B cell (primary cell): ENCODE measurements around the gene YOD1. TPM values are rescaled to one million over a fixed set of nuclear protein-coding genes. Genes with fewer than 3 reads are reported as not detected.

Experiments used
- ATAC-seq: fragments of 200-7000 bp; cut with Tn5 transposase; one replicate; pipeline ENCODE4 v1.10.0; 2021; ENCODE audit warnings: low read depth, mild to moderate bottlenecking, moderate number of reproducible peaks, moderate library complexity
- CTCF ChIA-PET: fragments of 350-600 bp; sonication (Branson Sonifier 250); formaldehyde crosslinking; loops from one replicate; lab custom pipeline; 2021; ENCODE audit warnings: antibody characterized with exemption, inconsistent platforms; lab: Charles Lee
- POLR2A ChIA-PET: fragments of 350-600 bp; sonication (Branson Sonifier 250); formaldehyde crosslinking; loops from one replicate; lab custom pipeline; 2021; ENCODE audit warnings: antibody characterized with exemption; lab: Charles Lee
- DNase-seq: peaks from one replicate; pipeline ENCODE4 v3.0.0; 2013
- H2AFZ ChIP-seq: 2 replicates; pipeline ENCODE4 v1.6.1; 2012; ENCODE audit warnings: mild to moderate bottlenecking, low read depth, low read length; ENCODE audit not compliant: insufficient read depth, poor library complexity, severe bottlenecking
- H3K27ac ChIP-seq, 2 donors: 1 replicate in 1 of 2; 2 replicates in 1 of 2; pipeline ENCODE4 v1.5.1; 2012 to 2013; ENCODE audit warnings: low read length in 2 of 2, mild to moderate bottlenecking in 2 of 2, moderate library complexity in 1 of 2
- H3K27me3 ChIP-seq, 4 experiments: fragments of 200-600 bp in 1 of 4; sonication (generic) in 1 of 4; replicated peaks in 1 of 4; 1 replicate in 2 of 4; 2 replicates in 2 of 4; pipeline versions ENCODE4 v1.6.1 to v1.7.0; 2013 to 2016; ENCODE audit warnings: low read length in 3 of 4, mild to moderate bottlenecking in 2 of 4, mixed read lengths in 1 of 4, moderate library complexity in 1 of 4; ENCODE audit not compliant: insufficient read depth in 4 of 4, control insufficient read depth in 3 of 4; ENCODE audit errors: control extremely low read depth in 1 of 4
- H3K36me3 ChIP-seq, 2 experiments: replicated peaks in 1 of 2; 1 replicate in 1 of 2; 2 replicates in 1 of 2; pipeline versions ENCODE4 v1.6.1 to v1.7.1; 2013; ENCODE audit warnings: low read length in 1 of 2; ENCODE audit not compliant: insufficient read depth in 2 of 2, control insufficient read depth in 1 of 2; ENCODE audit errors: control extremely low read depth in 1 of 2, extremely low read depth in 1 of 2
- H3K4me1 ChIP-seq, 2 donors: fragments of 200-600 bp in 1 of 2; sonication (generic) in 1 of 2; 1 replicate in 1 of 2; 2 replicates in 1 of 2; pipeline versions ENCODE4 v1.5.1 to v1.6.1; 2013 to 2017; ENCODE audit warnings: low read length in 2 of 2; ENCODE audit not compliant: control insufficient read depth in 2 of 2, insufficient read depth in 2 of 2
- H3K4me2 ChIP-seq: replicated peaks from 2 replicates; pipeline ENCODE3; 2012; ENCODE audit warnings: mild to moderate bottlenecking, low read depth, low read length; ENCODE audit not compliant: poor library complexity, severe bottlenecking
- H3K4me3 ChIP-seq, 5 experiments: fragments of 200-600 bp in 1 of 5; sonication (generic) in 1 of 5; 1 replicate in 3 of 5; 2 replicates in 2 of 5; pipeline versions ENCODE4 v1.5.1 to v1.7.0; 2011 to 2016; ENCODE audit warnings: low read length in 4 of 5, mild to moderate bottlenecking in 4 of 5, low read depth in 2 of 5, control low read depth in 1 of 5, moderate library complexity in 1 of 5; ENCODE audit not compliant: insufficient read depth in 1 of 5; ENCODE audit errors: control extremely low read depth in 1 of 5, extremely low read depth in 1 of 5
- H3K79me2 ChIP-seq: fragments of 200-600 bp; sonication (generic); one replicate; pipeline ENCODE4 v1.6.0; 2016; ENCODE audit warnings: low read length; ENCODE audit not compliant: control insufficient read depth, insufficient read depth
- H3K9ac ChIP-seq: fragments of 200-600 bp; sonication (generic); 2 replicates; pipeline ENCODE4 v1.6.1; 2017; ENCODE audit warnings: mild to moderate bottlenecking, low read length, moderate library complexity
- H3K9me3 ChIP-seq, 3 donors: one replicate each; pipeline versions ENCODE4 v1.6.1 to v1.7.1; 2013; ENCODE audit warnings: low read length in 2 of 3; ENCODE audit not compliant: control insufficient read depth in 2 of 3, insufficient read depth in 1 of 3; ENCODE audit errors: control extremely low read depth in 1 of 3
- H4K20me1 ChIP-seq: 2 replicates; pipeline ENCODE4 v1.6.0; 2012; ENCODE audit warnings: mild to moderate bottlenecking, low read length; ENCODE audit not compliant: insufficient read depth, control insufficient read depth, poor library complexity, severe bottlenecking
- H3K27ac Mint-ChIP-seq: one replicate; pipeline ENCODE4 v1.8.0; 2021; ENCODE audit warnings: mixed read lengths
- H3K27me3 Mint-ChIP-seq: one replicate; pipeline ENCODE4 v1.8.0; 2021; ENCODE audit warnings: mixed read lengths
- H3K4me1 Mint-ChIP-seq: one replicate; pipeline ENCODE4 v1.8.0; 2021; ENCODE audit warnings: mixed read lengths
- H3K4me3 Mint-ChIP-seq: one replicate; pipeline ENCODE4 v1.8.0; 2021; ENCODE audit warnings: mixed read lengths
- H3K9me3 Mint-ChIP-seq: one replicate; pipeline ENCODE4 v1.8.0; 2022; ENCODE audit warnings: mixed read lengths; ENCODE audit not compliant: insufficient read depth
- EZH2 ChIP-seq: IDR thresholded peaks from 2 replicates; pipeline ENCODE4 v1.6.1; 2012; ENCODE audit warnings: borderline replicate concordance, low read depth, mild to moderate bottlenecking, moderate library complexity, low read length; ENCODE audit not compliant: insufficient read depth, poor library complexity, severe bottlenecking
- WGBS: methylation state at CpG from one replicate; pipeline ENCODE4 v1.1.5; 2013; ENCODE audit warnings: missing lambda C conversion rate; ENCODE audit not compliant: insufficient coverage; 5-methylcytosine and 5-hydroxymethylcytosine counted together
- intact Hi-C: fragments of 100-400 bp; cut with micrococcal nuclease; formaldehyde crosslinking; loops from one replicate; pipeline ENCODE4 v1.10.0; 2022
- polyA plus RNA-seq: library from polyadenylated mRNA; depleted of rRNA; stranded (reverse); fragments of >200 nt; gene quantifications from 2 replicates; pipeline ENCODE4 v1.2.3, GENCODE V29; 2012
- total RNA-seq, 2 donors: library from RNA; stranded (reverse); fragments of 120-200 nt in 1 of 2; gene quantifications; 1 replicate in 1 of 2; 2 replicates in 1 of 2; pipeline versions ENCODE4 v1.2.3 to v1.2.4, GENCODE V29; 2013 to 2022
- TF ChIP-seq, protein P1 (sequence below): fragments of 200-600 bp; IDR thresholded peaks from one replicate; pipeline ENCODE4 v1.8.0; 2022; ENCODE audit warnings: antibody characterized with exemption, mild to moderate bottlenecking

YOD1 gene
- total and polyA plus RNA-seq, 2 donors (not counting 1 experiment from before 2014, with no cell fraction given), result 2.3 to 9.4 TPM

DNA sequence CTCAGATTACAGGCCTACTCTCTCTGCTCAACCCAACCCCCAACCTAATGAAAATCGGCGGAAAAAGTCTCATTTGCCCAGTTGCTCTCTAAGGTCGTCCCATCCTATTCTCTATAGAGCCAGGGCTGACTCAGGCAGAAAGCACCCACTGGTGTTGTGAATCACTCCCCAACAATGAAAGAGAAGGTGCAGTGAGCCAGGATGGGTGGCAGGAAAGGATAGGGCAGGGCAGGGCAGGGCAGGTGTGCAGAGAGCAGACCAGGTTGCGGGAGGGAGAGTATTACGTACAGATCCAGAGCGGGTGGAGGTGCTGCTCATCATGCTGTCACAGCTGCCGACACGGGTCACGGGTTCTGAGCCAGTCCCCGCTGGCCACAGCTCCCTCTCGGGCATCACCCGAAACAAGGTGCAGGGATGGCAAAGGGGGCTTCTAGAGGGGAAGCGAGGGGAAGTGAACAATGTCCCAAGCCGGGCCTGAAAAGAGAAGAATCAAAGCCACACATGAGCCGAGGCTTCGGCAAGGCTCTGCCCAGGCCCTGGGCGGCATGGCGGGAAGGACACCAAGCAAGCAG is 23.7 kb downstream of the YOD1 start:
- ChIA-PET CTCF (no interaction called here), POLR2A (no interaction called here)
- H3K4me2 ChIP-seq, result no peak overlapping the region

DNA sequence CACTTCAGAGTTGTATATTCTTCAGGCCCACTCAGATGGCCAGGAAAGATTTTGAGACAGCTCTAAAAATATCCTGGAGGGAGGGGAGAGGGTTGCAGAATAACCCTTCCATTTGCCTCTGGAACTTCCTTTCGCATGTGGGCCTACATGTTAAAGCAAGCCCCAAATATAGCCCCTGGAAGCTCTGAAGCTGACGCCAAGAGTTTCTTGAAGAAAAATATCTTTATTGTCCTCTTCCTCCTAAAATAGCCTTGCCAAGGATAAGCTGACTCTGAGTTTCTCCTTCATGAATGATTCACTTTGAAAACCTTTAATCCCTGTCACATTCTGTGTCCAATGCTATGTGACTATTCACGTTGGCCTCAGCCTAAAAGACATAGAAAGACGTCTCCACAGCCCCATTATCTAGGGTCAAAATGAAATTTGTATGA is 24.9 kb downstream of the YOD1 start:
- DNase-seq, result no peak
- Histone ChIP-seq H3K9me3 (no peaks in the 10 kb centered on the region), H3K4me3 (no peak overlapping the region), H2AFZ (no peak overlapping the region), H3K9ac (no peak overlapping the region), H3K27ac (no peak overlapping the region), H3K36me3 (no peaks in the 10 kb centered on the region), H3K4me2 (no peak overlapping the region), H3K4me1 (no peaks in the 10 kb centered on the region), H3K27me3 (peaks cover 0 to 25% (median 15%) of the 10 kb centered on the region in 4 experiments), H3K79me2 (no peaks in the 10 kb centered on the region), H4K20me1 (no peaks in the 10 kb centered on the region)
- WGBS, result 80% methylated on average over 2 of the region's 4 CpGs
- peaks cover 40% of the 10 kb centered on the region for H3K27me3 Mint-ChIP-seq
- H3K9me3 Mint-ChIP-seq, result no peaks in the 10 kb centered on the region
- no peak overlapping the region for H3K27ac Mint-ChIP-seq
- POLR2A ChIA-PET, result no interaction called here
- TF ChIP-seq EZH2, result no peak
- TF ChIP-seq, protein P1, sequence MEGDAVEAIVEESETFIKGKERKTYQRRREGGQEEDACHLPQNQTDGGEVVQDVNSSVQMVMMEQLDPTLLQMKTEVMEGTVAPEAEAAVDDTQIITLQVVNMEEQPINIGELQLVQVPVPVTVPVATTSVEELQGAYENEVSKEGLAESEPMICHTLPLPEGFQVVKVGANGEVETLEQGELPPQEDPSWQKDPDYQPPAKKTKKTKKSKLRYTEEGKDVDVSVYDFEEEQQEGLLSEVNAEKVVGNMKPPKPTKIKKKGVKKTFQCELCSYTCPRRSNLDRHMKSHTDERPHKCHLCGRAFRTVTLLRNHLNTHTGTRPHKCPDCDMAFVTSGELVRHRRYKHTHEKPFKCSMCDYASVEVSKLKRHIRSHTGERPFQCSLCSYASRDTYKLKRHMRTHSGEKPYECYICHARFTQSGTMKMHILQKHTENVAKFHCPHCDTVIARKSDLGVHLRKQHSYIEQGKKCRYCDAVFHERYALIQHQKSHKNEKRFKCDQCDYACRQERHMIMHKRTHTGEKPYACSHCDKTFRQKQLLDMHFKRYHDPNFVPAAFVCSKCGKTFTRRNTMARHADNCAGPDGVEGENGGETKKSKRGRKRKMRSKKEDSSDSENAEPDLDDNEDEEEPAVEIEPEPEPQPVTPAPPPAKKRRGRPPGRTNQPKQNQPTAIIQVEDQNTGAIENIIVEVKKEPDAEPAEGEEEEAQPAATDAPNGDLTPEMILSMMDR, result no peak
- no peak for ATAC-seq
- CTCF ChIA-PET, result no interaction called here
- H3K4me3 Mint-ChIP-seq, result no peak overlapping the region
- intact Hi-C loops, result no loop called here
- H3K4me1 Mint-ChIP-seq, result no peaks in the 10 kb centered on the region

More for the DNA sequence above, 23.7 kb downstream of the YOD1 start:
- H3K4me3 ChIP-seq, result no peak overlapping the region
- no peaks in the 10 kb centered on the region for H3K9me3 ChIP-seq
- no peak overlapping the region for H3K27ac ChIP-seq
- H3K4me3 Mint-ChIP-seq, result no peak overlapping the region
- intact Hi-C loops, result no loop called here
- 98% methylated on average over 18 of the region's 18 CpGs for WGBS
- H3K27ac Mint-ChIP-seq, result no peak overlapping the region
- TF ChIP-seq, protein P1, result no peak
- TF ChIP-seq EZH2, result no peak
- peaks cover 0 to 30% (median 20%) of the 10 kb centered on the region in 4 experiments for H3K27me3 ChIP-seq
- no peak overlapping the region for H3K9ac ChIP-seq
- peaks cover 52% of the 10 kb centered on the region for H3K27me3 Mint-ChIP-seq
- H4K20me1 ChIP-seq, result no peaks in the 10 kb centered on the region
- H3K4me1 Mint-ChIP-seq, result no peaks in the 10 kb centered on the region
- H3K9me3 Mint-ChIP-seq, result no peaks in the 10 kb centered on the region
- H3K36me3 ChIP-seq, result no peaks in the 10 kb centered on the region
- DNase-seq (no peak), ATAC-seq (no peak)
- no peaks in the 10 kb centered on the region for H3K4me1 ChIP-seq
- H2AFZ ChIP-seq, result no peak overlapping the region
- H3K79me2 ChIP-seq, result no peaks in the 10 kb centered on the region
